K562 (cell line): ENCODE results near the gene AFF1. TPM values are rescaled to one million over a fixed set of nuclear protein-coding genes. Genes with fewer than 3 reads are reported as not detected.
A peak's percentile ranks its signal among the peaks of the same experiment; 100 is the strongest.

Experiments used
- ARID2 ChIP-seq: fragments of 450-650 bp; IDR thresholded peaks from 2 replicates; pipeline ENCODE4 v1.6.1; 2017; ENCODE audit warnings: antibody characterized with exemption, mild to moderate bottlenecking
- BHLHE40 ChIP-seq: IDR thresholded peaks from 2 replicates; pipeline ENCODE4 v1.6.1; 2011; ENCODE audit warnings: low read length, improper control_type of control experiment
- CBX5 ChIP-seq: IDR thresholded peaks from 2 replicates; pipeline ENCODE4 v1.6.1; 2014; ENCODE audit warnings: low read depth, borderline replicate concordance
- ELF2 ChIP-seq: fragments of 250-450 bp; sonication (Bioruptor Pico); IDR thresholded peaks from 2 replicates; pipeline ENCODE4 v1.5.0; 2021; ENCODE audit warnings: mild to moderate bottlenecking
- ESRRB ChIP-seq: fragments of 250-450 bp; sonication (Bioruptor Pico); IDR thresholded peaks from 2 replicates; pipeline ENCODE4 v1.5.0; 2020; ENCODE audit warnings: mild to moderate bottlenecking, moderate library complexity, borderline replicate concordance
- HEY1 ChIP-seq: fragments of 250-450 bp; sonication (Bioruptor Pico); IDR thresholded peaks from 2 replicates; pipeline ENCODE4 v1.5.0; 2020; ENCODE audit warnings: mild to moderate bottlenecking, moderate library complexity, borderline replicate concordance
- KDM1A ChIP-seq, 2 experiments: fragments of 450-650 bp; IDR thresholded peaks; 2 replicates each; pipeline ENCODE4 v1.6.1; 2016; ENCODE audit warnings: mild to moderate bottlenecking in 2 of 2
- KLF16 ChIP-seq: IDR thresholded peaks from 2 replicates; pipeline ENCODE4 v1.6.1; 2016; ENCODE audit warnings: antibody characterized with exemption
- MLLT1 ChIP-seq, 2 experiments: fragments of 450-650 bp; IDR thresholded peaks; 2 replicates each; pipeline ENCODE4 v1.6.1; 2016
- MTA1 ChIP-seq: fragments of 450-650 bp; IDR thresholded peaks from 2 replicates; pipeline ENCODE4 v1.6.1; 2017; ENCODE audit warnings: borderline replicate concordance
- PURB ChIP-seq: sonication (generic); formaldehyde crosslinking; IDR thresholded peaks from 2 replicates; pipeline ENCODE4 v1.9.0; 2021; ENCODE audit warnings: low read depth, mild to moderate bottlenecking, missing genetic modification reagents
- SAFB2 ChIP-seq: fragments of 200-400 bp; formaldehyde crosslinking; IDR thresholded peaks from 2 replicates; pipeline ENCODE4 v1.6.1; 2018; ENCODE audit warnings: borderline replicate concordance, low read length, low read depth, moderate library complexity; ENCODE audit not compliant: severe bottlenecking
- TRIM25 ChIP-seq: fragments of 450-650 bp; IDR thresholded peaks from 2 replicates; pipeline ENCODE4 v1.7.0; 2016; ENCODE audit warnings: borderline replicate concordance
- USF1 ChIP-seq: sonication (generic); formaldehyde crosslinking; IDR thresholded peaks from 2 replicates; pipeline ENCODE4 v1.9.0; 2022; ENCODE audit warnings: mild to moderate bottlenecking, missing genetic modification reagents
- ZBTB34 ChIP-seq: fragments of 250-450 bp; sonication (Bioruptor Pico); IDR thresholded peaks from 2 replicates; pipeline ENCODE4 v1.8.0; 2021; ENCODE audit warnings: mild to moderate bottlenecking, moderate library complexity
- ZNF134 ChIP-seq: fragments of 250-450 bp; sonication (Bioruptor Pico); conservative IDR thresholded peaks from 2 replicates; pipeline ENCODE4 v1.4.0; 2020
- ZNF395 ChIP-seq: fragments of 200-800 bp; sonication (Bioruptor generic); IDR thresholded peaks from 2 replicates; pipeline ENCODE4 v1.6.1; 2017; ENCODE audit warnings: missing genetic modification characterization, missing compliant biosample characterization
- polyA plus RNA-seq, 8 experiments: library from polyadenylated mRNA; depleted of rRNA in 4 of 8; stranded (reverse) in 5 of 8; unstranded in 3 of 8; fragments of >200 nt; fragmentation: Nextera tagmentation in 2 of 8; fragmentation: Illumina TruSeq in 1 of 8; extraction: Ambion mirVana in 2 of 8; extraction: Trizol in 1 of 8; gene quantifications; 2 replicates each; pipeline versions ENCODE4 v1.2.1 to v1.2.3, GENCODE V29; 2011 to 2014; ENCODE audit warnings: inconsistent platforms in 1 of 8, missing spikeins in 1 of 8
- total RNA-seq, 7 experiments: library from RNA; depleted of rRNA in 6 of 7; stranded (reverse); fragments of >200 nt in 6 of 7; fragmentation: Illumina TruSeq in 2 of 7; extraction: Trizol in 2 of 7; gene quantifications; 2 replicates each; pipeline versions ENCODE4 v1.2.1 to v1.2.3, GENCODE V29; 2011 to 2021; ENCODE audit warnings: low replicate concordance in 1 of 7
- TF ChIP-seq, protein P1 (sequence below): fragments of 450-650 bp; formaldehyde crosslinking; IDR thresholded peaks from 2 replicates; pipeline ENCODE4 v1.4.0; 2020; ENCODE audit warnings: mild to moderate bottlenecking
- TF ChIP-seq, protein P2 (sequence below): fragments of 450-650 bp; IDR thresholded peaks from 2 replicates; pipeline ENCODE4 v1.6.1; 2017; ENCODE audit warnings: antibody characterized with exemption

The AFF1 gene
- total and polyA plus RNA-seq, 9 of the 15 experiments (the other 6 are each of a cell fraction or from before 2014, with no cell fraction given), result 4.1 to 47.5 (median 17.2) TPM

- TF ChIP-seq ZNF395 (no peak), KDM1A (IDR thresholded peaks at IDR 0.05) (no peak), HEY1 (CRISPR knock-in tag) (0 out of 2 replicates have a peak, but pooled peaks have one; percentile 23), TRIM25 (no peak), ESRRB (CRISPR knock-in tag) (no peak), ZNF134 (CRISPR knock-in tag) (no peak), ELF2 (CRISPR knock-in tag) (no peak), KLF16 (no peak), ARID2 (no peak), MTA1 (peak; percentile 91), MLLT1 (IDR thresholded peaks at IDR 0.05) (0 out of 4 replicates have a peak, but pooled peaks of 1 of the 2 experiments have one; percentile 22), ZBTB34 (CRISPR knock-in tag) (no peak), BHLHE40 (no peak), PURB (CRISPR knock-in tag) (no peak), CBX5 (no peak), USF1 (CRISPR knock-in tag) (no peak), SAFB2 (no peak)
- TF ChIP-seq, protein P1, sequence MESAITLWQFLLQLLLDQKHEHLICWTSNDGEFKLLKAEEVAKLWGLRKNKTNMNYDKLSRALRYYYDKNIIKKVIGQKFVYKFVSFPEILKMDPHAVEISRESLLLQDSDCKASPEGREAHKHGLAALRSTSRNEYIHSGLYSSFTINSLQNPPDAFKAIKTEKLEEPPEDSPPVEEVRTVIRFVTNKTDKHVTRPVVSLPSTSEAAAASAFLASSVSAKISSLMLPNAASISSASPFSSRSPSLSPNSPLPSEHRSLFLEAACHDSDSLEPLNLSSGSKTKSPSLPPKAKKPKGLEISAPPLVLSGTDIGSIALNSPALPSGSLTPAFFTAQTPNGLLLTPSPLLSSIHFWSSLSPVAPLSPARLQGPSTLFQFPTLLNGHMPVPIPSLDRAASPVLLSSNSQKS, result no peak
- TF ChIP-seq, protein P2, sequence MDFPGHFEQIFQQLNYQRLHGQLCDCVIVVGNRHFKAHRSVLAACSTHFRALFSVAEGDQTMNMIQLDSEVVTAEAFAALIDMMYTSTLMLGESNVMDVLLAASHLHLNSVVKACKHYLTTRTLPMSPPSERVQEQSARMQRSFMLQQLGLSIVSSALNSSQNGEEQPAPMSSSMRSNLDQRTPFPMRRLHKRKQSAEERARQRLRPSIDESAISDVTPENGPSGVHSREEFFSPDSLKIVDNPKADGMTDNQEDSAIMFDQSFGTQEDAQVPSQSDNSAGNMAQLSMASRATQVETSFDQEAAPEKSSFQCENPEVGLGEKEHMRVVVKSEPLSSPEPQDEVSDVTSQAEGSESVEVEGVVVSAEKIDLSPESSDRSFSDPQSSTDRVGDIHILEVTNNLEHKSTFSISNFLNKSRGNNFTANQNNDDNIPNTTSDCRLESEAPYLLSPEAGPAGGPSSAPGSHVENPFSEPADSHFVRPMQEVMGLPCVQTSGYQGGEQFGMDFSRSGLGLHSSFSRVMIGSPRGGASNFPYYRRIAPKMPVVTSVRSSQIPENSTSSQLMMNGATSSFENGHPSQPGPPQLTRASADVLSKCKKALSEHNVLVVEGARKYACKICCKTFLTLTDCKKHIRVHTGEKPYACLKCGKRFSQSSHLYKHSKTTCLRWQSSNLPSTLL, result no peak
These were observed 552 bp upstream of the AFF1 start (continued) for GRCh38 chr4:86934147-86934770.
